ENCODE results near the gene ADISSP. TPM values are rescaled to one million over a fixed set of nuclear protein-coding genes. Genes with fewer than 3 reads are reported as not detected.

The ADISSP gene
- total RNA-seq, 1 donor from 2014 or later, result 24.9 TPM

GRCh38 chr20:3753501-3754275 lies 13.9 kb downstream of the ADISSP start:
- H3K4me3 Mint-ChIP-seq, result no peak overlapping the region
- H3K4me1 Mint-ChIP-seq, result peaks cover 4% of the 10 kb centered on the region
- no peak overlapping the region for H3K27ac Mint-ChIP-seq
- H3K36me3 Mint-ChIP-seq, result peaks cover 6% of the 10 kb centered on the region
- DNase-seq (ENCODE audit: low spot score in 2 of 2, unreplicated experiment in 2 of 2), result no peak
- H3K27me3 Mint-ChIP-seq (ENCODE audit: low read depth), result peaks cover 36% of the 10 kb centered on the region
- TF ChIP-seq CTCF (IDR thresholded peaks at IDR 0.05; ENCODE audit: unreplicated experiment), result no peak
- H3K9me3 Mint-ChIP-seq, result no peaks in the 10 kb centered on the region

- H3K4me3 Mint-ChIP-seq, result no peak overlapping the region
- H3K36me3 Mint-ChIP-seq, result peaks cover 4% of the 10 kb centered on the region
- peaks cover 4% of the 10 kb centered on the region for H3K4me1 Mint-ChIP-seq
- no peaks in the 10 kb centered on the region for H3K9me3 Mint-ChIP-seq
- no peak overlapping the region for H3K27ac Mint-ChIP-seq
- H3K27me3 Mint-ChIP-seq (ENCODE audit: low read depth), result peaks cover 42% of the 10 kb centered on the region
- peak in 1 of 2 experiments; percentile 60 for DNase-seq (ENCODE audit: low spot score in 2 of 2, unreplicated experiment in 2 of 2)
- TF ChIP-seq CTCF (IDR thresholded peaks at IDR 0.05; ENCODE audit: unreplicated experiment), result peak; percentile 39
These were observed 14.5 kb downstream of the ADISSP start for GRCh38 chr20:3753098-3753497.

- TF ChIP-seq CTCF (IDR thresholded peaks at IDR 0.05; ENCODE audit: unreplicated experiment), result no peak
- H3K9me3 Mint-ChIP-seq, result no peaks in the 10 kb centered on the region
- no peak for DNase-seq (ENCODE audit: low spot score in 2 of 2, unreplicated experiment in 2 of 2)
- peaks cover 4% of the 10 kb centered on the region for H3K4me1 Mint-ChIP-seq
- H3K4me3 Mint-ChIP-seq, result peak overlapping the region; percentile 31
- no peak overlapping the region for H3K27ac Mint-ChIP-seq
- H3K27me3 Mint-ChIP-seq (ENCODE audit: low read depth), result peaks cover 50% of the 10 kb centered on the region
- peaks cover 2% of the 10 kb centered on the region for H3K36me3 Mint-ChIP-seq
These were observed 15.2 kb downstream of the ADISSP start for GRCh38 chr20:3752386-3752759.

GRCh38 chr20:3751675-3752385 lies 15.7 kb downstream of the ADISSP start:
- Mint-ChIP-seq H3K36me3 (no peaks in the 10 kb centered on the region), H3K4me1 (peaks cover 4% of the 10 kb centered on the region), H3K27me3 (ENCODE audit: low read depth) (peaks cover 55% of the 10 kb centered on the region), H3K4me3 (peak overlapping the region; percentile 22), H3K27ac (no peak overlapping the region), H3K9me3 (no peaks in the 10 kb centered on the region)
- TF ChIP-seq CTCF (IDR thresholded peaks at IDR 0.05; ENCODE audit: unreplicated experiment), result no peak
- DNase-seq (ENCODE audit: low spot score in 2 of 2, unreplicated experiment in 2 of 2), result no peak

- DNase-seq (ENCODE audit: low spot score in 2 of 2, unreplicated experiment in 2 of 2), result no peak
- peaks cover 60% of the 10 kb centered on the region for H3K27me3 Mint-ChIP-seq (ENCODE audit: low read depth)
- no peaks in the 10 kb centered on the region for H3K36me3 Mint-ChIP-seq
- no peak overlapping the region for H3K4me3 Mint-ChIP-seq
- no peaks in the 10 kb centered on the region for H3K9me3 Mint-ChIP-seq
- H3K27ac Mint-ChIP-seq, result no peak overlapping the region
- no peak for TF ChIP-seq CTCF (IDR thresholded peaks at IDR 0.05; ENCODE audit: unreplicated experiment)
- H3K4me1 Mint-ChIP-seq, result peaks cover 4% of the 10 kb centered on the region
These were observed 16.3 kb downstream of the ADISSP start for GRCh38 chr20:3751305-3751674.
